GM21528 (cell line): ENCODE measurements around the gene FBXL13.

Experiments
- ATAC-seq: cut with Tn5 transposase; IDR thresholded peaks from one replicate; pipeline ENCODE4 v1.9.1; 2021; ENCODE audit warnings: mild to moderate bottlenecking, moderate library complexity; ENCODE audit not compliant: unreplicated experiment, low FRiP score

Gene FBXL13

GRCh38 chr7:102944241-102944640 lies 130.4 kb downstream of the FBXL13 start:
- ATAC-seq: no peak

GRCh38 chr7:102943423-102944169 lies 131.0 kb downstream of the FBXL13 start:
- ATAC-seq: no peak

- ATAC-seq: no peak
These were observed 131.7 kb downstream of the FBXL13 start for GRCh38 chr7:102942868-102943267.

GRCh38 chr7:102942181-102942866 lies 132.3 kb downstream of the FBXL13 start:
- ATAC-seq: no peak

GRCh38 chr7:102938679-102939078 lies 135.9 kb downstream of the FBXL13 start:
- no peak for ATAC-seq

GRCh38 chr7:102935450-102936115 lies 139.0 kb downstream of the FBXL13 start:
- no peak for ATAC-seq

- ATAC-seq: no peak
These were observed 139.9 kb downstream of the FBXL13 start for GRCh38 chr7:102934701-102935100.

- no peak for ATAC-seq
These were observed 140.4 kb downstream of the FBXL13 start for GRCh38 chr7:102934239-102934638.

- no peak for ATAC-seq
These were observed 140.8 kb downstream of the FBXL13 start for GRCh38 chr7:102933763-102934162.

- ATAC-seq: no peak
These were observed 142.8 kb downstream of the FBXL13 start for GRCh38 chr7:102931757-102932156.

- ATAC-seq: no peak
These were observed 147.2 kb downstream of the FBXL13 start for GRCh38 chr7:102927312-102927933.

GRCh38 chr7:102926783-102927140 lies 147.8 kb downstream of the FBXL13 start:
- no peak for ATAC-seq

- ATAC-seq: no peak
These were observed 148.4 kb downstream of the FBXL13 start for GRCh38 chr7:102925976-102926782.

GRCh38 chr7:102918845-102919244 lies 155.8 kb downstream of the FBXL13 start:
- no peak for ATAC-seq

- ATAC-seq: no peak
These were observed 156.9 kb downstream of the FBXL13 start for GRCh38 chr7:102917436-102918353.

GRCh38 chr7:102916881-102917280 lies 157.7 kb downstream of the FBXL13 start:
- ATAC-seq: no peak

- ATAC-seq: no peak
These were observed 158.2 kb downstream of the FBXL13 start for GRCh38 chr7:102916426-102916825.

- ATAC-seq: no peak
These were observed 160.0 kb downstream of the FBXL13 start for GRCh38 chr7:102914585-102914984.

GRCh38 chr7:102913826-102914225 lies 160.8 kb downstream of the FBXL13 start:
- ATAC-seq: no peak
